ENCODE data around the gene BFSP2.

BFSP2 gene

GRCh38 chr3:133371181-133371580 lies 28.7 kb upstream of the BFSP2 start:
- Histone ChIP-seq H2AFZ (ENCODE audit: low read depth) (no peak overlapping the region), H3K4me2 (no peak overlapping the region), H4K20me1 (ENCODE audit: insufficient read depth) (no peaks in the 10 kb centered on the region), H3K79me2 (ENCODE audit: insufficient read depth, low read depth) (no peaks in the 10 kb centered on the region), H3K4me3 (IDR thresholded peaks at IDR 0.05; ENCODE audit: insufficient read depth, low read depth, low read length) (no peak overlapping the region), H3K4me1 (ENCODE audit: low read depth, poor library complexity, severe bottlenecking) (no peaks in the 10 kb centered on the region), H3K27ac (no peak overlapping the region), H3K27me3 (ENCODE audit: insufficient read depth, low read depth) (no peaks in the 10 kb centered on the region), H3K36me3 (ENCODE audit: insufficient read depth) (no peaks in the 10 kb centered on the region), H3K9ac (no peak overlapping the region)
- no peak for TF ChIP-seq CTCF (conservative IDR thresholded peaks at IDR 0.05; ENCODE audit: low read depth, low read length)

GRCh38 chr3:133371676-133372075 lies 28.2 kb upstream of the BFSP2 start:
- no peak overlapping the region for H3K4me2 ChIP-seq
- no peaks in the 10 kb centered on the region for H4K20me1 ChIP-seq (ENCODE audit: insufficient read depth)
- H3K27me3 ChIP-seq (ENCODE audit: insufficient read depth, low read depth): no peaks in the 10 kb centered on the region
- no peak overlapping the region for H3K9ac ChIP-seq
- no peak overlapping the region for H2AFZ ChIP-seq (ENCODE audit: low read depth)
- H3K79me2 ChIP-seq (ENCODE audit: insufficient read depth, low read depth): no peaks in the 10 kb centered on the region
- H3K36me3 ChIP-seq (ENCODE audit: insufficient read depth): no peaks in the 10 kb centered on the region
- no peak overlapping the region for H3K4me3 ChIP-seq (IDR thresholded peaks at IDR 0.05; ENCODE audit: insufficient read depth, low read depth, low read length)
- no peak for TF ChIP-seq CTCF (conservative IDR thresholded peaks at IDR 0.05; ENCODE audit: low read depth, low read length)
- no peaks in the 10 kb centered on the region for H3K4me1 ChIP-seq (ENCODE audit: low read depth, poor library complexity, severe bottlenecking)
- no peak overlapping the region for H3K27ac ChIP-seq

GRCh38 chr3:133374708-133375402 lies 25.0 kb upstream of the BFSP2 start:
- Histone ChIP-seq H4K20me1 (ENCODE audit: insufficient read depth) (no peaks in the 10 kb centered on the region), H3K9ac (no peak overlapping the region), H3K36me3 (ENCODE audit: insufficient read depth) (no peaks in the 10 kb centered on the region), H3K4me1 (ENCODE audit: low read depth, poor library complexity, severe bottlenecking) (no peaks in the 10 kb centered on the region), H3K4me3 (IDR thresholded peaks at IDR 0.05; ENCODE audit: insufficient read depth, low read depth, low read length) (no peak overlapping the region), H3K27me3 (ENCODE audit: insufficient read depth, low read depth) (no peaks in the 10 kb centered on the region), H2AFZ (ENCODE audit: low read depth) (no peak overlapping the region), H3K27ac (no peak overlapping the region), H3K79me2 (ENCODE audit: insufficient read depth, low read depth) (no peaks in the 10 kb centered on the region), H3K4me2 (no peak overlapping the region)
- no peak for TF ChIP-seq CTCF (conservative IDR thresholded peaks at IDR 0.05; ENCODE audit: low read depth, low read length)

- Histone ChIP-seq H4K20me1 (ENCODE audit: insufficient read depth) (no peaks in the 10 kb centered on the region), H3K4me2 (no peak overlapping the region), H3K4me3 (IDR thresholded peaks at IDR 0.05; ENCODE audit: insufficient read depth, low read depth, low read length) (no peak overlapping the region), H3K4me1 (ENCODE audit: low read depth, poor library complexity, severe bottlenecking) (no peaks in the 10 kb centered on the region), H3K9ac (no peak overlapping the region), H2AFZ (ENCODE audit: low read depth) (no peak overlapping the region), H3K79me2 (ENCODE audit: insufficient read depth, low read depth) (no peaks in the 10 kb centered on the region), H3K36me3 (ENCODE audit: insufficient read depth) (no peaks in the 10 kb centered on the region), H3K27me3 (ENCODE audit: insufficient read depth, low read depth) (no peaks in the 10 kb centered on the region), H3K27ac (no peak overlapping the region)
- TF ChIP-seq CTCF (conservative IDR thresholded peaks at IDR 0.05; ENCODE audit: low read depth, low read length): no peak
Measured at GRCh38 chr3:133375403-133375745, 24.5 kb upstream of the BFSP2 start.

All from KMS-11 (cell line).